ENCODE data around the gene LRRC39.

DNA sequence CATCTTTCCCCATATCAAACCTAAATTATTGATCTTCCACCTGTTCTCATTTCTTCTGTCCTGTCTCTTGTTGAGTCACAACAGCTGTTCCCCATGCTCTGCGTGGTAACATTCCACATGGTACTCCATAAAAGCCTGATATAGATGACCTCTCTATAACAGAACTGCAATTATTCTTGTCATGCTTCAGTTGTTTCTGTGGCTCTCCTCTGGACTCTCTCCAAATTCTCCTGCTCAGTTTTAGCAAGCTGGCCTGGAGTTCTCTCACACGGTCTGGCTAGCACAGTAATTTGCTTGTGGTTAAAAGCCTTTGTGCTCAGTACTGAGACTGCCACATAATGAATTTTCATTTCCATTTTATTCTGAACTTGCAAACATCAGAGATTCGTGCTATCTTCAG is 10.6 kb upstream of the LRRC39 start:
- TF ChIP-seq CTCF (IDR thresholded peaks at IDR 0.05) = no peak
- peak in 1 of 2 donors; percentile 26 for TF ChIP-seq POLR2A (IDR thresholded peaks at IDR 0.05)
